ENCODE measurements around the gene CSTF3.
A peak's percentile ranks its signal among the peaks of the same experiment; 100 is the strongest.

GRCh38 chr11:33065445-33066178 lies 95.7 kb downstream of the CSTF3 start:
- peak; percentile 90 to 93 (median 92) for TF ChIP-seq CTCF (IDR thresholded peaks at IDR 0.05 in 2 of 3, conservative IDR thresholded peaks at IDR 0.05 in 1 of 3; ENCODE audit: insufficient read depth in 2 of 3, low read depth in 1 of 3, low read length in 3 of 3)
- TF ChIP-seq PATZ1 (CRISPR knock-in tag; IDR thresholded peaks at IDR 0.05; ENCODE audit: borderline replicate concordance): no peak
- no peak for TF ChIP-seq RCOR1 (IDR thresholded peaks at IDR 0.05; ENCODE audit: borderline replicate concordance in 1 of 2, low read depth in 2 of 2, low read length in 2 of 2)
- TF ChIP-seq SIN3A (IDR thresholded peaks at IDR 0.05; ENCODE audit: borderline replicate concordance in 2 of 2, control insufficient read depth in 1 of 2, low read depth in 2 of 2, low read length in 2 of 2): no peak
- TF ChIP-seq SMARCA5 (IDR thresholded peaks at IDR 0.05): no peak
- TF ChIP-seq JUN (IDR thresholded peaks at IDR 0.05; ENCODE audit: borderline replicate concordance, low read depth, low read length): no peak
- no peak for TF ChIP-seq JUN (CRISPR knock-in tag; IDR thresholded peaks at IDR 0.05; ENCODE audit: borderline replicate concordance)
- no peak for TF ChIP-seq POLR2AphosphoS5 (IDR thresholded peaks at IDR 0.05; ENCODE audit: control insufficient read depth, insufficient read depth, low read depth, low read length)
- TF ChIP-seq ZNF551 (CRISPR knock-in tag; IDR thresholded peaks at IDR 0.05): no peak
- TF ChIP-seq TAF1 (IDR thresholded peaks at IDR 0.05; ENCODE audit: control insufficient read depth, extremely low read depth, insufficient read depth, low read length, severe bottlenecking): no peak
- TF ChIP-seq ZNF740 (CRISPR knock-in tag; IDR thresholded peaks at IDR 0.05): no peak
- TF ChIP-seq ZNF740 (tag; IDR thresholded peaks at IDR 0.05): no peak
- no peak for TF ChIP-seq BDP1 (IDR thresholded peaks at IDR 0.05; ENCODE audit: insufficient read depth, insufficient read length)
- no peak for TF ChIP-seq POLR2A (conservative IDR thresholded peaks at IDR 0.05)
- TF ChIP-seq ADNP (tag; IDR thresholded peaks at IDR 0.05): no peak
